ENCODE measurements around the gene ARMC3. TPM values are rescaled to one million over a fixed set of nuclear protein-coding genes. Genes with fewer than 3 reads are reported as not detected.

Gene ARMC3
- total RNA-seq, 1 experiment from 2014 or later, result 0.28 TPM

GRCh38 chr10:22959292-22959691 is 31.4 kb downstream of the ARMC3 start:
- TF ChIP-seq TCF7 (CRISPR knock-in tag; IDR thresholded peaks at IDR 0.05; ENCODE audit: low read depth) (no peak), ESRRA (CRISPR knock-in tag; IDR thresholded peaks at IDR 0.05; ENCODE audit: borderline replicate concordance) (no peak), ZNF317 (CRISPR knock-in tag; IDR thresholded peaks at IDR 0.05; ENCODE audit: borderline replicate concordance, low read depth) (no peak), NFYB (CRISPR knock-in tag; conservative IDR thresholded peaks at IDR 0.05; ENCODE audit: low read depth) (no peak), ETV6 (CRISPR knock-in tag; IDR thresholded peaks at IDR 0.05) (no peak), KAT7 (CRISPR knock-in tag; IDR thresholded peaks at IDR 0.05; ENCODE audit: borderline replicate concordance) (no peak), ZNF219 (CRISPR knock-in tag; IDR thresholded peaks at IDR 0.05; ENCODE audit: borderline replicate concordance) (no peak), ZNF671 (CRISPR knock-in tag; IDR thresholded peaks at IDR 0.05) (no peak), NFATC4 (CRISPR knock-in tag; IDR thresholded peaks at IDR 0.05) (no peak)
- ChIA-PET CTCF (no interaction called here), POLR2A (no interaction called here)
- Mint-ChIP-seq H3K27me3 (ENCODE audit: low read depth) (no peaks in the 10 kb centered on the region), H3K9me3 (peaks cover 4% of the 10 kb centered on the region), H3K4me1 (peaks cover 2% of the 10 kb centered on the region; the same call in 1 of the 2 replicates), H3K36me3 (no peaks in the 10 kb centered on the region), H3K27ac (no peak overlapping the region), H3K4me3 (no peak overlapping the region)
- ATAC-seq, result no peak
- no peak for DNase-seq (ENCODE audit: low spot score)

DNA sequence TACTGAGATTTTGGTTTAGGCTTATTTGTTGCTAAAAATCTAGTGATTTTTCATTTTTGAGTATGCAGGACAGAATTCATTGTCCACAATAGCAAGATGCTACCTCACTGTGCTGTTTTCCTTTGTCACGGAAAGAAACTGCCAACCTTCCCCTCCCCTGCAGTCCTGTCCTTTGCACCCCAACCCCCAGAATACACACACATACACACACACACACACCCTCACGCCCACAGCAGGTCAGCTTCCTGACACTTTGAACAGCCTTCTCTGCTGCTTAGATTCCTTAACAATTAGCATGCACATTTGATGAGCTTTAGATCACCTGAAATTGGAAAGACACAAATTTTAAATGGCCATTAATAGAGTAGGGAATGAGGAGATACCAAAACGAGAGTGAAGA is 32.1 kb downstream of the ARMC3 start:
- Mint-ChIP-seq H3K4me1 (peaks cover 2% of the 10 kb centered on the region; the same call in 1 of the 2 replicates), H3K27me3 (ENCODE audit: low read depth) (no peaks in the 10 kb centered on the region), H3K36me3 (no peaks in the 10 kb centered on the region), H3K9me3 (peaks cover 4% of the 10 kb centered on the region), H3K27ac (no peak overlapping the region), H3K4me3 (no peak overlapping the region)
- no peak for ATAC-seq
- ChIA-PET POLR2A (no interaction called here), CTCF (no interaction called here)
- no peak for DNase-seq (ENCODE audit: low spot score)
- no peak for TF ChIP-seq HMGA2 (CRISPR knock-in tag; IDR thresholded peaks at IDR 0.05)
- TF ChIP-seq ATF1 (CRISPR knock-in tag; IDR thresholded peaks at IDR 0.05), result no peak
- TF ChIP-seq, protein P1, sequence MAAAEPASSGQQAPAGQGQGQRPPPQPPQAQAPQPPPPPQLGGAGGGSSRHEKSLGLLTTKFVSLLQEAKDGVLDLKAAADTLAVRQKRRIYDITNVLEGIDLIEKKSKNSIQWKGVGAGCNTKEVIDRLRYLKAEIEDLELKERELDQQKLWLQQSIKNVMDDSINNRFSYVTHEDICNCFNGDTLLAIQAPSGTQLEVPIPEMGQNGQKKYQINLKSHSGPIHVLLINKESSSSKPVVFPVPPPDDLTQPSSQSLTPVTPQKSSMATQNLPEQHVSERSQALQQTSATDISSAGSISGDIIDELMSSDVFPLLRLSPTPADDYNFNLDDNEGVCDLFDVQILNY (CRISPR knock-in tag; IDR thresholded peaks at IDR 0.05), result no peak
- no peak for TF ChIP-seq CTCF (IDR thresholded peaks at IDR 0.05)

DNA sequence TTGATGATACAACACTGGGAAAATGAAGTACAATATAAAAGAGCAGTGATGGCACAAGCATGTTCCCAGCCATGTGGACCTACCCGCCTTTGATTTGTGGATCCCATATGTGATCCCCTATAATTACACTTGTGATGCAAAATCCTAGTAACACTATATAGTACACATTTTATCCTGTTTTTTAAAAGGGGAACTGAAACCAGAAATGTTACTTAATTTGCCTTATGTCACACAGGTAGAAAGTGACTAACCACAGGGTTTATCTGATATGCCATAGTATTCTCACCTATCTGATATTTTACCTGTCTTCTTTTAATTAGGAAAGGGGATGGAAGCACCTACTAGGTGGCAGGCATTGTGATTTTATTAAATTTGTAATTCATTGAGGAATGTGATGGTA is 35.0 kb downstream of the ARMC3 start:
- TF ChIP-seq, protein P2, sequence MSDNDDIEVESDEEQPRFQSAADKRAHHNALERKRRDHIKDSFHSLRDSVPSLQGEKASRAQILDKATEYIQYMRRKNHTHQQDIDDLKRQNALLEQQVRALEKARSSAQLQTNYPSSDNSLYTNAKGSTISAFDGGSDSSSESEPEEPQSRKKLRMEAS (CRISPR knock-in tag; IDR thresholded peaks at IDR 0.05), result no peak
- no peak for TF ChIP-seq AFF4 (CRISPR knock-in tag; IDR thresholded peaks at IDR 0.05; ENCODE audit: borderline replicate concordance)
- no peak for TF ChIP-seq ETV6 (CRISPR knock-in tag; IDR thresholded peaks at IDR 0.05)
- no peak for TF ChIP-seq NR2C2 (CRISPR knock-in tag; IDR thresholded peaks at IDR 0.05)
- no peak for TF ChIP-seq ZNF671 (CRISPR knock-in tag; IDR thresholded peaks at IDR 0.05)
- no peak for ATAC-seq
- peaks cover 6% of the 10 kb centered on the region; the same call in 1 of the 2 replicates for H3K4me1 Mint-ChIP-seq
- DNase-seq (ENCODE audit: low spot score), result no peak
- POLR2A ChIA-PET, result no interaction called here
- H3K27me3 Mint-ChIP-seq (ENCODE audit: low read depth), result no peaks in the 10 kb centered on the region
- no peak overlapping the region for H3K4me3 Mint-ChIP-seq
- CTCF ChIA-PET, result no interaction called here
- H3K9me3 Mint-ChIP-seq, result peaks cover 4% of the 10 kb centered on the region
- no peaks in the 10 kb centered on the region for H3K36me3 Mint-ChIP-seq
- no peak overlapping the region for H3K27ac Mint-ChIP-seq
